Measurements from ENCODE around the gene SIRPB2.
A peak's percentile ranks its signal among the peaks of the same experiment; 100 is the strongest.

The SIRPB2 gene

GRCh38 chr20:1438361-1438760, 52.9 kb downstream of the SIRPB2 start:
- no peak for FAIRE-seq

- peak; percentile 48 for FAIRE-seq
These were observed 53.9 kb downstream of the SIRPB2 start for GRCh38 chr20:1437235-1437904.

GRCh38 chr20:1436263-1436662, 55.0 kb downstream of the SIRPB2 start:
- FAIRE-seq = no peak

- no peak for FAIRE-seq
These were observed 55.9 kb downstream of the SIRPB2 start for GRCh38 chr20:1435337-1435699.

GRCh38 chr20:1434571-1435336, 56.5 kb downstream of the SIRPB2 start:
- no peak for FAIRE-seq

GRCh38 chr20:1431158-1431557, 60.1 kb downstream of the SIRPB2 start:
- no peak for FAIRE-seq

- FAIRE-seq = no peak
These were observed 61.2 kb downstream of the SIRPB2 start for GRCh38 chr20:1430004-1430451.

GRCh38 chr20:1429143-1429728, 62.0 kb downstream of the SIRPB2 start:
- no peak for FAIRE-seq

GRCh38 chr20:1427457-1428054, 63.7 kb downstream of the SIRPB2 start:
- no peak for FAIRE-seq

GRCh38 chr20:1426231-1426849, 64.9 kb downstream of the SIRPB2 start:
- FAIRE-seq = no peak
